ENCODE measurements around the gene NAE1. TPM values are rescaled to one million over a fixed set of nuclear protein-coding genes. Genes with fewer than 3 reads are reported as not detected.
"Not testable (repeated sequence)": the region's sequence is repeated elsewhere in the genome, so short reads cannot be mapped to it uniquely, and the experiment has no call there.

NAE1 gene
- total RNA-seq, 2 experiments from 2014 or later = 76.5 to 78.2 TPM

DNA sequence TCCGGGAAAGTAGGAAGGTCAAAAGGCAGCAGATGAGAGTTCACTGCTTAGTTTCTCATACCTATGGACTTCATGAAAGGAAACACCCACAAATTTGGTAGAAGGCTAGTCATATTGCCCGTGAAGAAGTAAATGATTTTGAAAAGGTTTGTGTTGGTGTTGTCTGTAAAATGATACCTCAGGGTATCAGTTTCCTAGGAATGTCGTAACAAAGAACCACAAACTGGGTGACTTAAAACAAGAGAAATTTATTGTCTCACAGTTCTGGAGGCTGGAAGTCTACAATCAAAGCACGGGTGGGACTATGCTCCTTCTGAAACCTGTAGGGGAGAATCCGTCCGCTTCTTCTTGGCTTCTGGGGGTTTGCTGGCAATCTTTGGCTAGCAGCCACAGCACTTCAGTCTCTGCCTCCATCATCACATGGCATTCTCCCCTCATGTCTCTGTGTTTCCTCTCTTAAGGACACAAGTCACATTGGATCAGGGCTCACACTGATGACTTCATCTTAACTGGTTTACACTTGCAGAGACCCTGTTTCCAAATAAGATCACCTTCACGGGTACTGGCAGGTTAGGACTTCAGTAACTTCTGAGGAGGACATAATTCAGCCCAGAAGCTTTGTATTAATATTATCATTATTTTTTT lies 2.0 kb upstream of the NAE1 start:
- Mint-ChIP-seq H3K4me1 (peaks cover 30% of the 10 kb centered on the region), H3K36me3 (ENCODE audit: low read depth) (peaks cover 13% of the 10 kb centered on the region), H3K27me3 (no peaks in the 10 kb centered on the region), H3K27ac (no peak overlapping the region), H3K4me3 (no peak overlapping the region), H3K9me3 (no peaks in the 10 kb centered on the region)
- POLR2A ChIA-PET = interaction anchor here (0.5 to 4.7 kb wide), 2 partner anchors 21 to 41 kb away, joined by 3 to 37 read pairs; no protein-coding TSS in a partner anchor
- CTCF ChIA-PET = interaction anchor here (1.3 to 5.2 kb wide), 4 partner anchors 10 to 40 kb away, joined by 3 to 125 read pairs (median 34); no protein-coding TSS in a partner anchor
- no peak for DNase-seq

DNA sequence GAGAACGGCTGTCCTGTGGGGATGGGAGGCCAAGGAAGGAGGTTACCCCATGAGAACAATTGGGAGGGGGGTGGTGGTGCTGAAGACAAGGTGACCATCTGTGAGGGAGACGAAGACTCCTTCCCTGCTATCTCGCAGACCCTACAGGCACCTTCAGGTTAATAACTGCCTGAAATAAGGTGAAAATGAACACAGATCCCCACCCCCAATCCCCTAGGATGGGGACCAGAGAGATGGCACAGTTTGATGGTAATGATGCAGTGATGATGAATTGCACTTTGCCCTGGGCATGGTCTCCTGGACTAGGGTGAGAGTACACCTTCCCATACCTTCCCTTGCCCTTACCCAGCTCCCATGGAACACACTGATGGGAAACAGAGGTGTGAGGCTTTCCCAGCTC lies 1.4 kb upstream of the NAE1 start:
- ChIA-PET POLR2A (interaction anchor here (2.0 to 4.7 kb wide), 2 partner anchors 42 to 50 kb away, joined by 4 to 37 read pairs; no protein-coding TSS in a partner anchor), CTCF (interaction anchor here (2.1 to 5.2 kb wide), 5 partner anchors 16 to 43 kb away, joined by 19 to 125 read pairs (median 38); no protein-coding TSS in a partner anchor)
- H3K27me3 Mint-ChIP-seq = no peaks in the 10 kb centered on the region
- peaks cover 16% of the 10 kb centered on the region for H3K36me3 Mint-ChIP-seq (ENCODE audit: low read depth)
- H3K4me3 Mint-ChIP-seq = no peak overlapping the region
- no peak overlapping the region for H3K27ac Mint-ChIP-seq
- no peak for DNase-seq
- no peaks in the 10 kb centered on the region for H3K9me3 Mint-ChIP-seq
- peaks cover 33% of the 10 kb centered on the region for H3K4me1 Mint-ChIP-seq

DNA sequence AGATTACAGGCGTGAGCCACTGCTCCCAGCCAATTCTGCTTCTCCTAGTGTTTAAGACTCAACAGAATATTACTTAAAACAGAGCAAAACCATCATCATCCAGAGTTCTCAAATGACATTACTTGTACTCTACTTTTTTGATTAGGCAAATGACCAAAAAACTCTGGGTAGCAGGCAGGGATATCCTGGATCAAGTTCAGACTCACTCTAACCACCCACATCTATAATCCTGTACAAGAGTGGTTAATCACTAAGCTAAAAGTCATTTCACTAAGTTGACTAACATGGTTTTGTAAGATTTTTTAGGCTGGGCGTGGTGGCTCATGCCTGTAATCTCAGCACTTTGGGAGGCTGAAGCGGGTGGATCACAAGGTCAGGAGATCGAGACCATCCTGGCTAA lies 6.8 kb downstream of the NAE1 start:
- H3K36me3 Mint-ChIP-seq (ENCODE audit: low read depth) = peaks cover 62% of the 10 kb centered on the region
- POLR2A ChIA-PET = no interaction called here
- no peak overlapping the region for H3K27ac Mint-ChIP-seq

GRCh38 chr16:66814734-66815133 lies 16.0 kb downstream of the NAE1 start:
- POLR2A ChIA-PET = interaction anchor here (1.1 kb wide), 1 partner anchor 16 kb away, joined by 3 read pairs; the partner anchor contains the start of gene NAE1
- no peaks in the 10 kb centered on the region for H3K27me3 Mint-ChIP-seq
- no peaks in the 10 kb centered on the region for H3K9me3 Mint-ChIP-seq
- no peak for DNase-seq
- H3K4me1 Mint-ChIP-seq = no peaks in the 10 kb centered on the region
- no peak overlapping the region for H3K27ac Mint-ChIP-seq
- peaks cover 70% of the 10 kb centered on the region for H3K36me3 Mint-ChIP-seq (ENCODE audit: low read depth)
- CTCF ChIA-PET = interaction anchor here (4.0 kb wide), 1 partner anchor 16 kb away, joined by 38 read pairs; the partner anchor contains the start of gene NAE1
- H3K4me3 Mint-ChIP-seq = no peak overlapping the region

More for the DNA sequence above, 6.8 kb downstream of the NAE1 start:
- no peaks in the 10 kb centered on the region for H3K27me3 Mint-ChIP-seq
- H3K4me1 Mint-ChIP-seq = peaks cover 23% of the 10 kb centered on the region
- H3K9me3 Mint-ChIP-seq = no peaks in the 10 kb centered on the region
- H3K4me3 Mint-ChIP-seq = no peak overlapping the region
- DNase-seq = no peak
- CTCF ChIA-PET = interaction anchor here (1.6 to 4.8 kb wide), 3 partner anchors 12 to 49 kb away, joined by 3 to 32 read pairs (median 6); no protein-coding TSS in a partner anchor

- no peaks in the 10 kb centered on the region for H3K4me1 Mint-ChIP-seq
- peaks cover 59% of the 10 kb centered on the region for H3K36me3 Mint-ChIP-seq (ENCODE audit: low read depth)
- no peaks in the 10 kb centered on the region for H3K27me3 Mint-ChIP-seq
- ChIA-PET POLR2A (no interaction called here), CTCF (interaction anchor here (3.3 kb wide), 1 partner anchor 19 kb away, joined by 20 read pairs; the partner anchor contains the start of gene NAE1)
- DNase-seq = no peak
- no peaks in the 10 kb centered on the region for H3K9me3 Mint-ChIP-seq
- no peak overlapping the region for H3K27ac Mint-ChIP-seq
- no peak overlapping the region for H3K4me3 Mint-ChIP-seq
Measured at GRCh38 chr16:66811043-66811442, 19.7 kb downstream of the NAE1 start.

- ChIA-PET CTCF (interaction anchor here (3.3 kb wide), 1 partner anchor 20 kb away, joined by 20 read pairs; the partner anchor contains the start of gene NAE1), POLR2A (no interaction called here)
- H3K9me3 Mint-ChIP-seq = no peaks in the 10 kb centered on the region
- peaks cover 58% of the 10 kb centered on the region for H3K36me3 Mint-ChIP-seq (ENCODE audit: low read depth)
- H3K27ac Mint-ChIP-seq = no peak overlapping the region
- no peak for DNase-seq
- H3K4me3 Mint-ChIP-seq = no peak overlapping the region
- no peaks in the 10 kb centered on the region for H3K4me1 Mint-ChIP-seq
- no peaks in the 10 kb centered on the region for H3K27me3 Mint-ChIP-seq
Measured at GRCh38 chr16:66810391-66810790, 20.4 kb downstream of the NAE1 start.

DNA sequence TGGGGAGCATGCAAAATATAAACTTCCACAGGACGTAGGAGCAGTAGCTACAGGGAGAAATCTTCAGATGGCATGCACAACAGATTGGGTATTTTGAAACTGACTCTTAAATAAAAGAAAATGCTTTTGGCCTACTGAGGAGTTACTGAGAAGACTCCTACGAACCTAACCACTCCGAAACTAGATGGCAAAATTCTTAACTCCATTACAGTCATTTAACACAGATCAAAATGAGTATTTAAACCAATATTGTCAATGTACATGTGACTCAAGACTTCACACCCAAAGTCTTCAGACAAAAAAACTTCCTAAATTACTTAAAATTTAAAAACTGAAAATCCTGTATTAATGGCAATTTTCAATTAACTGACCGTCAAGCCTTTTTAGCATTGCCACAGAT lies 21.0 kb downstream of the NAE1 start:
- no peak overlapping the region for H3K27ac Mint-ChIP-seq
- DNase-seq = no peak
- H3K27me3 Mint-ChIP-seq = no peaks in the 10 kb centered on the region
- no peak overlapping the region for H3K4me3 Mint-ChIP-seq
- ChIA-PET POLR2A (interaction anchor here (1.3 kb wide), 1 partner anchor 21 kb away, joined by 3 read pairs; the partner anchor contains the start of gene NAE1), CTCF (interaction anchor here (3.3 kb wide), 1 partner anchor 20 kb away, joined by 20 read pairs; the partner anchor contains the start of gene NAE1)
- H3K9me3 Mint-ChIP-seq = no peaks in the 10 kb centered on the region
- H3K36me3 Mint-ChIP-seq (ENCODE audit: low read depth) = peaks cover 58% of the 10 kb centered on the region
- H3K4me1 Mint-ChIP-seq = no peaks in the 10 kb centered on the region

DNA sequence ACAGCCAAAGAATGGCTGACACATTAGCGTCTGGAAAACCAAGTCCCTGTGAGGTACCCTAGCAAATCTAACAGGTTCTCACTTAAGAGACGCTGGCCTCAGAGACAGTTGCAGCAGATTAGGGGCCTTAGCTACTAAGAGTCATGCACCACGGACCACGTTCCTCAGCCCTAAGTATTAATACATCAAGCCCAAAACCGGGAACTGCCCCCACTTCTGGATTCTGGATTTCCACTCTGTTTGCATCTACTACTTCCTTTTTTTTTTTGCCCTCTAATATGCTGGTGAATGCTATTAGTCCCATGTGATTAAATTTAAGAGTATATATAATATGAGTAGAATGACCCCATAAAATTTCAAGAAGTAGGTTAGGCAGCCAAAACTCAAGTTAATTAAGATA lies 28.6 kb downstream of the NAE1 start:
- ChIA-PET CTCF (interaction anchor here (0.6 kb wide), 1 partner anchor 9 kb away, joined by 3 read pairs; no protein-coding TSS in a partner anchor), POLR2A (no interaction called here)
- no peaks in the 10 kb centered on the region for H3K9me3 Mint-ChIP-seq
- H3K4me1 Mint-ChIP-seq = no peaks in the 10 kb centered on the region
- no peak overlapping the region for H3K4me3 Mint-ChIP-seq
- H3K27ac Mint-ChIP-seq = no peak overlapping the region
- no peaks in the 10 kb centered on the region for H3K27me3 Mint-ChIP-seq
- H3K36me3 Mint-ChIP-seq (ENCODE audit: low read depth) = peaks cover 29% of the 10 kb centered on the region
- no peak for DNase-seq

- Mint-ChIP-seq H3K27ac (no peak within 1 kb of the TSS), H3K9me3 (no peaks in the 10 kb centered on the region), H3K4me3 (no peak within 1 kb of the TSS), H3K36me3 (ENCODE audit: low read depth) (peaks cover 29% of the 10 kb centered on the region), H3K27me3 (no peaks in the 10 kb centered on the region), H3K4me1 (no peaks in the 10 kb centered on the region)
- CTCF ChIA-PET = no interaction called here
- no peak for DNase-seq
- POLR2A ChIA-PET = no interaction called here
Measured at GRCh38 chr16:66801320-66802105, 29.3 kb downstream of the NAE1 start, which contains the start of gene TERB1. TERB1 (minus strand) TSS chr16:66801584; CDS start chr16:66796798, 4,786 bp downstream.

DNA sequence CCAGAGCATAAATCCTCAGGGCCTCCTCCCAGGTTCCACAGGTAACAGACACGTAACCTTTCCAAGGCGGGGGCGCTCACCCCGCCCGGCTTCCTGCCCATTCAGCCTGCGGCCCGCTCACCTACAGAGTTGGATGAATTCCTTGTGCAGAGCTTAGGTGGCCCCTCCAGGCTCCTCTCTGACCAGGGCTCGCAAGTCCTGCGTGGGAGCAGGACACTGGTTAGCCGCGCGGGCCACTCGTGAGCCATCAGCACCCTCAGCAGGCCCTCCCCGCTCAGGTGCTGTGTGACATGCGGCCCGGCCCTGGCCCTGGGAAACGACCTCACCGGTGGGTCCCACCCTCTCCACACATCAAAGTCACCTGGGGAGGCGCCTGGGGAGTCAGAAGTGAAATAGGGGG lies 29.9 kb downstream of the NAE1 start:
- Mint-ChIP-seq H3K4me1 (no peaks in the 10 kb centered on the region), H3K36me3 (ENCODE audit: low read depth) (peaks cover 29% of the 10 kb centered on the region), H3K27ac (no peak overlapping the region), H3K9me3 (no peaks in the 10 kb centered on the region), H3K27me3 (no peaks in the 10 kb centered on the region), H3K4me3 (no peak overlapping the region)
- CTCF ChIA-PET = no interaction called here
- no peak for DNase-seq
- POLR2A ChIA-PET = no interaction called here

GRCh38 chr16:66798161-66798560 lies 32.6 kb downstream of the NAE1 start:
- Mint-ChIP-seq H3K4me1 (no peaks in the 10 kb centered on the region), H3K9me3 (no peaks in the 10 kb centered on the region), H3K27me3 (no peaks in the 10 kb centered on the region), H3K27ac (no peak overlapping the region), H3K4me3 (no peak overlapping the region), H3K36me3 (ENCODE audit: low read depth) (peaks cover 5% of the 10 kb centered on the region)
- DNase-seq = no peak
- ChIA-PET POLR2A (no interaction called here), CTCF (no interaction called here)

DNA sequence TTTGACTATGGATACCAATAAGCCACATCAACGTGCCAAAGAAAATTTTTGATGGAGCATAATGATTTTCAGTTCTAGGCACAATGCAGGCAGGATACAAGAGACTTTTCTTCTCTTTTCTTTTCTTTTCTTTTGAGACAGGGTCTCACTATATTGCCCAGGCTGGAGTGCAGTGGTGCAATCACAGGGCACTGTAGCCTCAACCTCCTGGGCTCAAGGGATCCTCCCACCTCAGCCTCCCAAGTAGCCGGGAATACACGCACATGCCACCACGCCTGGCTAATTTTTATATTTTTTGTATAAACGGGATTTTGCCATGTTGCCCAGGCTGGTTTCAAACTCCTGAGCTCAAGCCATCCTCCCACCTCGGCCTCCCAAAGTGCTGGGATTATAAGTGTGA lies 36.8 kb downstream of the NAE1 start:
- H3K9me3 Mint-ChIP-seq; H3K27ac Mint-ChIP-seq; H3K4me1 Mint-ChIP-seq; DNase-seq; H3K4me3 Mint-ChIP-seq; POLR2A ChIA-PET; H3K27me3 Mint-ChIP-seq; H3K36me3 Mint-ChIP-seq (ENCODE audit: low read depth): not testable (repeated sequence)
- CTCF ChIA-PET = interaction anchor here (0.8 kb wide), 1 partner anchor 37 kb away, joined by 3 read pairs; the partner anchor contains the start of gene NAE1

DNA sequence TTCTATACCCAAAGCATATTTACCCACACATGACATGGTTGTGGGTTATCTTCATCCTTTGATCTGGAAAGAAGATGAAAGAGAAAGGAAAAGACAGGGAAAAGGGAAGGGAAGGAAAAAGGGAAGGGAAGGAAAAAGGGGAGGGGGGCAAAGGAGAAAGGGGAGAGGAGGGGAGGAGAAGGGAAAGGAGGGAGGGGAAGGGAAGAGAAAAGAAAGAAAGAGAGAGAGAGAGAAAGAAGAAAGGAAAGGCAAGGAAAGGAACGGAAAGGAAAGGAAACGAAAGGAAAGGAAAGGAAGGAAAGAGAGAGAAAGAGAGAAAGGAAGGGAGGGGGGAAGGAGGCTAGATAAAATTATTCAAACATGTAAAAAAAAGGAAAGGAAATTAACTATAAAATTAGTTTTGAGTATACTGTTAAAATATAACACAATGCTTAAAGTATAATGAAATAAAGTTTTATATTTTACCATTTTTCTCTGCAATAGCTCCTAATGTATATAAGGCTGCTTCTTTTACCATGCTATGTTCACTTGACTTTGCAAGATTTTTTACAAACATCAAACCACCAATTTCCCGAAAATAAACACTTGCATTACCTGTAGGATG lies 40.5 kb downstream of the NAE1 start:
- no peaks in the 10 kb centered on the region for H3K36me3 Mint-ChIP-seq (ENCODE audit: low read depth)
- peaks cover 9% of the 10 kb centered on the region for H3K27me3 Mint-ChIP-seq
- POLR2A ChIA-PET = no interaction called here
- no peak for DNase-seq
- H3K4me3 Mint-ChIP-seq = no peak overlapping the region
- no peaks in the 10 kb centered on the region for H3K4me1 Mint-ChIP-seq
- no peaks in the 10 kb centered on the region for H3K9me3 Mint-ChIP-seq
- CTCF ChIA-PET = no interaction called here
- H3K27ac Mint-ChIP-seq = no peak overlapping the region

Data from activated CD4-positive, alpha-beta memory T cell treated with anti-CD3 and anti-CD28 coated beads, Interleukin-2, amount 10 ng/mL, durations not matched to agents 7 days and 5 days (primary cell).